OCI-LY7 (cell line): Measurements from ENCODE around the gene AGR2. TPM values are rescaled to one million over a fixed set of nuclear protein-coding genes. Genes with fewer than 3 reads are reported as not detected.

ENCODE experiments used
- BruUV-seq: library from RNA; stranded (reverse); fragments of 400-500 nt; replicated peaks from 2 replicates; lab custom pipeline; 2021; lab: Mats Ljungman, UMichigan
- CTCF ChIA-PET: fragments of 300-600 bp; sonication (Branson Sonifier 250); formaldehyde crosslinking; loops from one replicate; lab custom pipeline; 2022; ENCODE audit warnings: antibody characterized with exemption; ENCODE audit not compliant: unreplicated experiment; lab: Charles Lee
- POLR2A ChIA-PET: fragments of 300-600 bp; sonication (Branson Sonifier 250); formaldehyde crosslinking; loops from one replicate; lab custom pipeline; 2022; ENCODE audit warnings: antibody characterized with exemption; lab: Charles Lee
- DNase-seq: peaks from one replicate; pipeline ENCODE4 v3.0.0-alpha.2; 2015; ENCODE audit warnings: low spot score
- H2AFZ ChIP-seq: fragments of 200-600 bp; sonication (generic), shearing (Covaris generic); 2 replicates; pipeline ENCODE4 v1.6.1; 2014; ENCODE audit warnings: mild to moderate bottlenecking, antibody characterized with exemption, low read length, moderate library complexity
- H3K27ac ChIP-seq: fragments of 200-600 bp; sonication (generic); 2 replicates; pipeline ENCODE4 v1.5.1; 2014; ENCODE audit warnings: mixed run types, low read depth, mild to moderate bottlenecking, moderate library complexity, low read length, inconsistent platforms; ENCODE audit not compliant: poor library complexity, severe bottlenecking
- H3K36me3 ChIP-seq: fragments of 200-600 bp; sonication (generic); 2 replicates; pipeline ENCODE4 v1.6.1; 2014; ENCODE audit warnings: mild to moderate bottlenecking, antibody characterized with exemption, low read length, moderate library complexity, mixed read lengths; ENCODE audit not compliant: insufficient read depth
- H3K4me1 ChIP-seq: fragments of 200-600 bp; sonication (generic); 2 replicates; pipeline ENCODE4 v1.5.1; 2014; ENCODE audit warnings: mild to moderate bottlenecking, low read length; ENCODE audit not compliant: insufficient read depth, poor library complexity, severe bottlenecking
- H3K4me2 ChIP-seq: fragments of 200-600 bp; sonication (generic); 2 replicates; pipeline ENCODE4 v1.6.1; 2014; ENCODE audit warnings: mild to moderate bottlenecking, low read length
- H3K4me3 ChIP-seq: fragments of 200-600 bp; sonication (generic); 2 replicates; pipeline ENCODE4 v1.5.1; 2014; ENCODE audit warnings: mild to moderate bottlenecking, low read depth, low read length; ENCODE audit not compliant: poor library complexity, severe bottlenecking
- H3K79me2 ChIP-seq: fragments of 200-600 bp; sonication (generic); 2 replicates; pipeline ENCODE4 v1.6.1; 2016; ENCODE audit warnings: low read depth, mild to moderate bottlenecking, low read length, moderate library complexity, mixed read lengths; ENCODE audit not compliant: insufficient read depth
- H3K9me2 ChIP-seq: fragments of 200-600 bp; sonication (generic); 2 replicates; pipeline ENCODE4 v1.6.1; 2016; ENCODE audit warnings: mild to moderate bottlenecking, low read length, mixed read lengths; ENCODE audit not compliant: insufficient read depth
- H3K9me3 ChIP-seq: fragments of 200-600 bp; sonication (generic); 2 replicates; pipeline ENCODE4 v1.6.1; 2014; ENCODE audit warnings: mild to moderate bottlenecking, mixed run types, low read length, mixed read lengths
- H4K20me1 ChIP-seq: fragments of 200-600 bp; sonication (generic); 2 replicates; pipeline ENCODE4 v1.6.1; 2014; ENCODE audit warnings: mild to moderate bottlenecking, antibody characterized with exemption, low read length, moderate library complexity, mixed read lengths; ENCODE audit not compliant: insufficient read depth
- CTCF ChIP-seq: fragments of 200-600 bp; sonication (generic); conservative IDR thresholded peaks from 2 replicates; pipeline ENCODE4 v1.5.1; 2014; ENCODE audit warnings: mild to moderate bottlenecking, antibody characterized with exemption, low read length, moderate library complexity, mixed read lengths
- EZH2phosphoT487 ChIP-seq: fragments of 200-600 bp; sonication (generic); IDR thresholded peaks from 2 replicates; pipeline ENCODE4 v1.6.1; 2018; ENCODE audit warnings: low read depth, borderline replicate concordance, mild to moderate bottlenecking, mixed run types, antibody characterized with exemption, low read length, moderate library complexity, mixed read lengths
- intact Hi-C: fragments of 100-400 bp; cut with micrococcal nuclease; formaldehyde crosslinking; loops from one replicate; pipeline ENCODE4 v1.10.0; 2022; ENCODE audit not compliant: unreplicated experiment
- total RNA-seq, 2 experiments: library from RNA; depleted of rRNA in 1 of 2; stranded (reverse); fragments of >200 nt in 1 of 2; shearing (Covaris generic) in 1 of 2; gene quantifications; 2 replicates each; pipeline ENCODE4 v1.2.3, GENCODE V29; 2014 to 2022

AGR2 gene
- total RNA-seq, 2 experiments from 2014 or later, result not detected

GRCh38 chr7:16838891-16839290, 34.1 kb upstream of the AGR2 start:
- BruUV-seq, result no TSS peak
- H3K9me3 ChIP-seq, result no peaks in the 10 kb centered on the region
- DNase-seq, result no peak
- no peaks in the 10 kb centered on the region for H3K9me2 ChIP-seq
- ChIA-PET POLR2A (interaction anchor here (0.6 to 1.1 kb wide), 3 partner anchors 14 to 154 kb away, joined by 3 to 6 read pairs (median 3); no protein-coding TSS in a partner anchor), CTCF (no interaction called here)
- H3K4me3 ChIP-seq, result no peak overlapping the region
- H3K4me2 ChIP-seq, result no peak overlapping the region; the same call in 1 of the 2 replicates
- no peaks in the 10 kb centered on the region for H3K36me3 ChIP-seq
- H2AFZ ChIP-seq, result no peak overlapping the region
- no peak for TF ChIP-seq EZH2phosphoT487
- TF ChIP-seq CTCF, result no peak
- intact Hi-C loops, result no loop called here
- H3K27ac ChIP-seq, result no peak overlapping the region
- no peaks in the 10 kb centered on the region for H4K20me1 ChIP-seq
- no peaks in the 10 kb centered on the region for H3K4me1 ChIP-seq
- no peaks in the 10 kb centered on the region for H3K79me2 ChIP-seq

- CTCF ChIA-PET, result no interaction called here
- H3K4me2 ChIP-seq, result no peak overlapping the region
Measured at GRCh38 chr7:16838386-16838785, 33.6 kb upstream of the AGR2 start.

More at GRCh38 chr7:16838386-16838785, 33.6 kb upstream of the AGR2 start:
- H3K9me3 ChIP-seq, result no peaks in the 10 kb centered on the region
- H3K9me2 ChIP-seq, result no peaks in the 10 kb centered on the region
- H3K4me1 ChIP-seq, result no peaks in the 10 kb centered on the region
- H2AFZ ChIP-seq, result no peak overlapping the region
- no peak for DNase-seq
- no peaks in the 10 kb centered on the region for H3K36me3 ChIP-seq
- TF ChIP-seq CTCF (no peak), EZH2phosphoT487 (no peak)
- BruUV-seq, result no TSS peak
- H3K27ac ChIP-seq, result no peak overlapping the region
- POLR2A ChIA-PET, result no interaction called here
- H4K20me1 ChIP-seq, result no peaks in the 10 kb centered on the region
- H3K79me2 ChIP-seq, result no peaks in the 10 kb centered on the region
- intact Hi-C loops, result no loop called here
- no peak overlapping the region for H3K4me3 ChIP-seq
